GM12875 (cell line): ENCODE measurements around the gene CIAO3.

Experiments
- H3K4me3 ChIP-seq: one replicate; pipeline ENCODE4 v1.5.1; 2011; ENCODE audit warnings: low read depth, low read length, control low read depth
- CTCF ChIP-seq: IDR thresholded peaks from 2 replicates; pipeline ENCODE4 v1.5.1; 2011; ENCODE audit warnings: low read depth, mild to moderate bottlenecking, control low read depth, inconsistent platforms, low read length, moderate library complexity, borderline replicate concordance; ENCODE audit not compliant: insufficient read depth

The CIAO3 gene

DNA sequence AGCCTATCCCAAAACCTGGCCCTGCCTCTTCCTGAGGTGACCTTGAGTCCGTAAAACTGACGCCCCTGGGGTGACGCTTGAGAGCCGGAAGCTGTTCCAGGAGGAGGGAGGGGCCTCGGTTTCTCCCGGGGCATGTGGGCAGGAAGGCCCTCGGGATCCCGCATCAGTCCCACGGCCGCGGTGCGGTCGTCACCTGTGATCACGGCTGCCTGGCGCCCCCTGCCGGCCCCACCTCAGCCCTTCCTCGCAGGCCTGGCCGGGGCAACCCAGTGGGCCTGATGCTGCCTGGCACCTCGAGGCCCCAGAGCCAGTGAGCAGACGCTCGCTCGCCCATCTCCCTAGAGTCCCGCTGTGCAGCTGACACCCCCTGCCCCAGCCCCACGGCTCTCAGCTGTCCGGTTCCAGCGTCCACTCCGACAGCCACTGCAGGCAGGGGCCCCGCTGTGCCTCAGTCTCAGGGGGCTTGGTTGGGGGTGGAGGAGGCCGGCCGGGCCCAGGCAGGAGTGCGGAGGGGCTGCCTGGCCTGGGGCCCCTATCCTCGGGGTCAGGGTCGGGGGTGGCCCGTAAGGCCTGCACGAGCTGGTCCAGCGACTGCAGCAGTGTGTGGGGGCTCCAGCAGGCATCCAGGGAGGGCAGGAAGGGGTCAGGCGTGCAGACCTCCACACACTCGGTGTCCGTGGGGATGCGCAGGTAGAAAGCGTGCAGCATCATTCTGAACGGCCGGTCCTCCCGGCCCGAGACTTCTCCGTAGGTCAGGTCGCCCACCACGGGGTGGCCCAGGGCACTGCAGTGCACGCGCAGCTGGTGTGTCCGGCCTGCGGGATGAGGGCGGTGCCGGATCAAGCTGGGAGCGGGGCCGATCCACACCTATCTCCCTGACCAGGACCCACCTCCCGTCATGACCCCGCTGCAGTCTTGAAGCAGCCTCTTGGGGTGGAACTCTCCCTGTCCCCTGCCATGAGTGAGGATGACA is 45.1 kb upstream of the CIAO3 start:
- no peak overlapping the region for H3K4me3 ChIP-seq
- TF ChIP-seq CTCF: peak; percentile 89

DNA sequence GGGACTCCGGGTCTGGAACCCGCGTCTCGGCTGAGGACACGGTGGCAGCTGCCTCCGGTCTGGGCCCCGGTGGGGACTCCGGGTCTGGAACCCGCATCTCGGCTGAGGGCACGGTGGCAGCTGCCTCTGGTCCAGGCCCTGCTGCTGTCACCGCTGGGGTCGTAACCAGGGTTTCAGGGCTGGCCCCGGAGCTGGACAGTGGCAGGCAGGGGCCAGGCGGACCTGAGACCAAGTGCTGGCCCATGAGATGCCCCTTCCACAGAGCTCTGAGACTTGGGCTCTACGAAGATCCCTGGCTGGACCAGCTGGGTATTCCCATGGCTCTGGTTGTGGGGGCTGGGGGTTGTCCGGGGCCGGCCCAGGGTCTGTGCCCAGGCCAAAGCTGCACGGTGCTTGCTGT is 43.6 kb upstream of the CIAO3 start:
- no peak overlapping the region for H3K4me3 ChIP-seq
- no peak for TF ChIP-seq CTCF

GRCh38 chr16:783404-784161 is 42.8 kb upstream of the CIAO3 start:
- TF ChIP-seq CTCF: no peak
- H3K4me3 ChIP-seq: no peak overlapping the region

DNA sequence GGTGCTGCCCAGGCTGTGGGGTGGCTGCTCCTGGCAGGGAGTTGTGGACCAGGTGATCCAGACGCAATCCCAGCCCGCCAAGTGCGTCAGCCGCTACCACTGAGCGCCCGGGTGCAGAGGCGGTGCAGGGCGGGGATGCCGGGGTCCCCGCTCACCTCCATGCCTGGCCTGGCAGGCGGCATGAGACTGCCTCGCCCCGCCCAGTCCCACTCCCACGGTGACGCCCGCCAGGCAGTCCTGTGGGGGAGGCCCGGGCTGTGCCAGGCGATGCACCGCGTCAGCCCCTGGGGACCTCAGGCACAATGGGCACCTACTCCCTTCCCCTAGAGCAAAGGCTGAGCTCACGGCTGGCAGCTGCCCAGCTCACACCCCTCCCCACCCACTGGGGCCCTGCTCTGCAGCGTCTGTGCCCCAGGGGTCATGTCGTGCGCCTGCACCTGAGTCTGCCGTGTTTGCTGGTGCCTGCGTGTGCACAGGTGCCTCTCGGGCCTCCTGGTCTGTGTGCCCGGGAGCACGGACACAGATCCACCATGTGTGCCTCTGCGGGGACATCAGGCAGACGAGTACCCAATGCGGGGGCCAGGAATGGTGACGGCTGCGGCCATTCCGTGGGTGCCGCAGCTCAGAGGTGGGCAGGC is 42.1 kb upstream of the CIAO3 start:
- no peak overlapping the region for H3K4me3 ChIP-seq
- no peak for TF ChIP-seq CTCF

DNA sequence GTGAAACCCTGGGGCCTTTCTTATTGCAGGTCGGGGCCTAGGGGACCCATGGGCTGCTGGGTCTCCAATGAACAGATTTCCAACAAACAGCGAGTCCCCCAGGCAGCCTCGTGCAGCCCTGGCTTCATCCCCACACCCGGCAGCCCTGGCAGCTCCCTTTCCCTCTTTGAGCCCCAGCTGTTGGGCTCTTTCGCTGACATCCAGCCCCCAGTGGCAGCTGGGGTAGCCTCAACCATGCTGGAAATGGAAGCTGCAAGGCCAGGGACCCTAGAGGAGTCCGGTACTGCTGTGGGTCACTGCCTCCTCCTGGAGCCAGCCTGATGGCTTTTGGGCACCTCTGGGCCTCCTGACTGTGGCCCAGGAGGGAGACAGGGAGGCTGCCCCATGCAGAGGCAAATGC is 41.5 kb upstream of the CIAO3 start:
- H3K4me3 ChIP-seq: no peak overlapping the region
- TF ChIP-seq CTCF: no peak

GRCh38 chr16:781346-782010 is 40.7 kb upstream of the CIAO3 start:
- no peak for TF ChIP-seq CTCF

More at GRCh38 chr16:781346-782010, 40.7 kb upstream of the CIAO3 start:
- no peak overlapping the region for H3K4me3 ChIP-seq
